H7 (cell line): Measurements from ENCODE around the gene PITX3. TPM values are rescaled to one million over a fixed set of nuclear protein-coding genes. Genes with fewer than 3 reads are reported as not detected.
"Not testable (repeated sequence)": the region's sequence is repeated elsewhere in the genome, so short reads cannot be mapped to it uniquely, and the experiment has no call there.

Experiments used
- DNase-seq: peaks from one replicate; pipeline ENCODE4 v3.0.0; 2012
- H3K27me3 ChIP-seq: 2 replicates; pipeline ENCODE4 v1.6.0; 2011; ENCODE audit warnings: mild to moderate bottlenecking, low read length; ENCODE audit not compliant: control insufficient read depth, insufficient read depth
- H3K36me3 ChIP-seq: replicated peaks from 2 replicates; pipeline ENCODE4 v1.5.1; 2011; ENCODE audit warnings: low read length; ENCODE audit not compliant: control insufficient read depth, insufficient read depth
- H3K4me3 ChIP-seq: 2 replicates; pipeline ENCODE4 v1.5.1; 2011; ENCODE audit warnings: low read depth, mild to moderate bottlenecking, control low read depth, low read length, moderate library complexity; ENCODE audit not compliant: insufficient read depth
- total RNA-seq: library from RNA; depleted of rRNA; stranded (reverse); fragments of >200 nt; shearing (Covaris generic); gene quantifications from 2 replicates; pipeline ENCODE4 v1.2.3, GENCODE V29; 2014; rRNA removed

The PITX3 gene
- total RNA-seq, 1 experiment from 2014 or later: 0.17 TPM

DNA sequence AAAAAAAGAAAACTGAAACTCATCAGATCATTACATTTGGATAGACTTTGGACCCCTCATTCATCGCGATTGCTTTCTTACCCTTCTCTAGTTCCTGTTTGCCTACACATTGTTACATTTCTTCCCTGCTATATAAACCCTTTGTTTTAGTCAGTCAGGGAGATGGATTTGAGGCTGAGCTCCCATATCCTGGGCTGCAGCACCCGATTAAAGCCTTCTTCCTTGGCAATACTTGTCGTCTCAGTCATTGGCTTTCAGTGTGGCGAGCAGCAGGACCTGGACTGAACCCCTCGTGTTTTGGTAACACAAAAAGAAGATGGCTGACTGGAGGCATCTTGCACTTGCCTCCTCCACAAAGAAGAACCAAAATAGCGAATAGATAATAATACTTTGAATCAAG lies 49.4 kb downstream of the PITX3 start:
- Histone ChIP-seq H3K36me3 (no peaks in the 10 kb centered on the region), H3K4me3 (no peak overlapping the region)
- DNase-seq: no peak

DNA sequence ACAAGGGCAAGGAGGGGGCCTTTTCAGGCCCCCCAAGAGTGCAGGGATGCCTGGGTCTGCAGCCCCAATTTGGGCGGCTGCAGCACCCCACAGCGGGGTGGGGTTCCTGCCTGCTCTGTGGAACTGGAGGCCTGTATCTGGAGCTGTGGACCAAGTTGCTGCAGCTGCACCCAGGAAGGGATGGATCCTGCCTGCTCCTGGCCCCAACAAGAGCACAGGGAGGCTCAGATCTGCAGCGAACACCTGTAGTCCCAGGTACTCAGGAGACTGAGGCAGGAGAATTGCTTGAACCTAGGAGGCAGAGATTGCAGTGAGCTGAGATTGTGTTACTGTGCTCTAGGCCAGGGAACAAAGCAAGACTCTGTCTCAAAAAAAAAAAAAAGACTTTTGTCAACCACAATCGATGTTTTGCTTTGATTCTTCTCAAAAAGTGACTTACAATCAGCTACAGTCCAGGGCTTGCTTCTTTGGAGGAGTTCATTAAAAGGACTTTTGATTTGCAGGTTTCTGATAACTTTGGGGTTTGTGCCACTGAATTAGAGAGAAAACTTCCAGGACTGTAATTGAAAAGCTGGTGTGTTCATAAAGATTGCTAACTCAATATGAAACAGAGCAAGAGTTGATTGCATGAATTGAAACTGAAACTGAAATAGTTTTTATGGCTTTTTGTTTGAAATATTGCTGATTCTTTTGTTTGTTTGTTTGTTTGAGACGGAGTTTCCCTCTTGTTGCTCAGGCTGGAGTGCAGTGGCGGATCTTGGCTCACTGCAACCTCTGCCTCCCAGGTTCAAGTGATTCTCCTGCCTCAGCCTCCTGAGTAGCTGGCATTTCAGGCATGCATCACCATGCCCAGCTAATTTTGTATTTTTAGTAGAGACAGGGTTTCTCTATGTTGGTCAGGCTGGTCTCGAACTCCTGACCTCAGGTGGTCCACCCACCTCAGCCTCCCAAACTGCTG lies 52.1 kb downstream of the PITX3 start:
- not testable (repeated sequence) for DNase-seq, H3K4me3 ChIP-seq, H3K27me3 ChIP-seq, H3K36me3 ChIP-seq

More for the DNA sequence above, 49.4 kb downstream of the PITX3 start:
- no peaks in the 10 kb centered on the region for H3K27me3 ChIP-seq

GRCh38 chr10:102188298-102188940 lies 52.9 kb downstream of the PITX3 start:
- DNase-seq: no peak
- no peak overlapping the region for H3K4me3 ChIP-seq
- H3K27me3 ChIP-seq: no peaks in the 10 kb centered on the region
- H3K36me3 ChIP-seq: no peaks in the 10 kb centered on the region

DNA sequence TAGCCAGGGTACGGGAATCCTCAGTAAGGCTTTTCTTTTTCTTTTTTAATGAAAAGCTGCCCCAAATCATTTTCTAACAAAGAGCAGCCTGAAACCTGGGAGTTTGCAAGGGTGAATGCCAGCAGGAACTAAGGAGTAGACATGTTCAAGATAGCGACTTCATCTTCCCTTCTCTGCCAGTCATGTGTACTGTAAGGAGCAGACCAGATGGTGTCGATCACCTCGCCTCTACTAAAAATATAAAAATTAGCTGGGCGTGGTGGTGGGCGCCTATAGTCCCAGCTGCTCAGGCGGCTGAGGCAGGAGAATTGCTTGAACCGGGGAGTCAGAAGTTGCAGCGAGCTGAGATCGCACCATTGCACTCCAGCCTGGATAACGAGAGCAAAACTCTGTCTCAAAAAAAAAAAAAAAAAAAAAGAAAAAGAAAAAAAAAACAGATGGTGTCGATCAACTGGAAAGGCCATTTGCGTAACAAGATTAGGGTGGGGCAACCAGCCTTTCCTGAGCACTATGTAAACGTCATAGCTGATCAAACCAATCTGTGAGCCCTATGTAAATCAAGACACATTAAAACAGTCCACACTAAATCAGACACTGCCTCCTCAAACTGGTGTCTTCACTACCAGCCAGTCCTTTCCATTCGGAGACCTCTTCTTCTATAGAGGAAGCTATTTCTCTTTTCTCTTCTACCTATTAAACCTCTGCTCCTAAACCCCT lies 55.3 kb downstream of the PITX3 start:
- Histone ChIP-seq H3K27me3 (no peaks in the 10 kb centered on the region), H3K4me3 (no peak overlapping the region), H3K36me3 (no peaks in the 10 kb centered on the region)
- DNase-seq: no peak

GRCh38 chr10:102185272-102185671 lies 56.0 kb downstream of the PITX3 start:
- H3K36me3 ChIP-seq: no peaks in the 10 kb centered on the region
- H3K4me3 ChIP-seq: no peak overlapping the region

DNA sequence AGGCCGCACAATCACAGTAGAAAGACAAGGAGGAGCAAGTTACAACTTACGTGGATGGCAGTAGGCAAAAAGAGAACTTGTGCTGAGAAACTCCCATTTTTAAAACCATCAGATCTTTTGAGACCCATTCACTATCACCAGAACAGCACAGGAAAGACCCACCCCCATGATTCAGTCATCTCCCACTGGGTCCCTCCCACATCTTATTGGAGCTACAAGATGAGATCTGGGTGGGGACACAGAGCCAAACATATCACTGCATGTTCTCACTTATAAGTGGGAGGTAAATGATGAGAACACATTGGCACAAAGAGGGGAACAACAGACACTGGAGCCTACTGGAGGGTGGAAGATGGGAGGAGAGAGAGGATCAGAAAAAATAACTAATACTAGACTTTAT lies 56.7 kb downstream of the PITX3 start:
- no peak for DNase-seq
- Histone ChIP-seq H3K36me3 (no peaks in the 10 kb centered on the region), H3K27me3 (no peaks in the 10 kb centered on the region), H3K4me3 (no peak overlapping the region)

More at GRCh38 chr10:102185272-102185671, 56.0 kb downstream of the PITX3 start:
- no peak for DNase-seq
- no peaks in the 10 kb centered on the region for H3K27me3 ChIP-seq

Other genes with a start within 250 kb of the PITX3 start
- 4.4 and 4.5 TPM in 2 replicates for gene ARMH3, start 185.3 kb downstream of the PITX3 start, total RNA-seq
- 28.6 and 31.1 TPM in 2 replicates for gene HPS6, start 176.2 kb downstream of the PITX3 start, total RNA-seq
- 85.5 and 87.2 TPM in 2 replicates for gene LDB1, start 121.1 kb downstream of the PITX3 start, total RNA-seq
- 40.0 and 44.3 TPM in 2 replicates for gene PPRC1, start 108.5 kb downstream of the PITX3 start, total RNA-seq
- gene NOLC1, start 89.1 kb downstream of the PITX3 start, total RNA-seq: 83.6 and 87.1 TPM in 2 replicates
- gene ELOVL3, start 15.2 kb downstream of the PITX3 start, total RNA-seq: 0.14 TPM in 1 of 2 replicates, not detected in the other
- 25.1 and 29.9 TPM in 2 replicates for gene GBF1, start 4.0 kb upstream of the PITX3 start, total RNA-seq
- gene NFKB2, start 154.2 kb upstream of the PITX3 start, total RNA-seq: 25.3 and 25.6 TPM in 2 replicates
- 5.2 and 6.1 TPM in 2 replicates for gene PSD, start 177.3 kb upstream of the PITX3 start, total RNA-seq
- 23.0 and 29.8 TPM in 2 replicates for gene FBXL15, start 179.3 kb upstream of the PITX3 start, total RNA-seq
- gene CUEDC2, start 191.1 kb upstream of the PITX3 start, total RNA-seq: 51.3 and 64.7 TPM in 2 replicates
- 0.30 and 0.45 TPM in 2 replicates for gene C10orf95, start 210.0 kb upstream of the PITX3 start, total RNA-seq